Hepatocyte (in vitro differentiated cells): ENCODE data around the gene KRTAP29-1. TPM values are rescaled to one million over a fixed set of nuclear protein-coding genes. Genes with fewer than 3 reads are reported as not detected.
"Not testable (repeated sequence)": the region's sequence is repeated elsewhere in the genome, so short reads cannot be mapped to it uniquely, and the experiment has no call there.

Source experiments
- DNase-seq: peaks from one replicate; pipeline ENCODE4 v3.0.0-alpha.2; 2016; ENCODE audit warnings: low spot score
- H2AFZ ChIP-seq: fragments of 200-600 bp; sonication (generic); 2 replicates; pipeline ENCODE4 v1.6.0; 2016; ENCODE audit warnings: antibody characterized with exemption, mild to moderate bottlenecking
- H3K27ac ChIP-seq: fragments of 200-600 bp; sonication (generic); 2 replicates; pipeline ENCODE4 v1.5.1; 2016; ENCODE audit warnings: mild to moderate bottlenecking
- H3K27me3 ChIP-seq: fragments of 200-600 bp; sonication (generic); 2 replicates; pipeline ENCODE4 v1.6.1; 2016
- H3K36me3 ChIP-seq: fragments of 200-600 bp; sonication (generic); replicated peaks from 2 replicates; pipeline ENCODE4 v1.5.1; 2016; ENCODE audit warnings: low read depth; ENCODE audit not compliant: insufficient read depth
- H3K4me1 ChIP-seq: fragments of 200-600 bp; sonication (generic); 2 replicates; pipeline ENCODE4 v1.5.1; 2016; ENCODE audit warnings: mild to moderate bottlenecking, moderate library complexity; ENCODE audit not compliant: insufficient read depth
- H3K4me2 ChIP-seq: fragments of 200-600 bp; sonication (generic); 2 replicates; pipeline ENCODE4 v1.6.0; 2016
- H3K4me3 ChIP-seq: fragments of 200-600 bp; sonication (generic); 2 replicates; pipeline ENCODE4 v1.5.1; 2016; ENCODE audit warnings: mild to moderate bottlenecking
- H3K79me2 ChIP-seq: fragments of 200-600 bp; sonication (generic); 2 replicates; pipeline ENCODE4 v1.6.0; 2017; ENCODE audit warnings: mild to moderate bottlenecking
- H3K9me2 ChIP-seq: fragments of 200-600 bp; sonication (generic); replicated peaks from 2 replicates; pipeline ENCODE4 v1.6.0; 2017; ENCODE audit warnings: mild to moderate bottlenecking; ENCODE audit not compliant: insufficient read depth
- H3K9me3 ChIP-seq: fragments of 200-600 bp; sonication (generic); 2 replicates; pipeline ENCODE4 v1.5.1; 2016; ENCODE audit warnings: low read depth, mild to moderate bottlenecking
- H4K20me1 ChIP-seq: fragments of 200-600 bp; sonication (generic); 2 replicates; pipeline ENCODE4 v1.6.0; 2016; ENCODE audit warnings: mild to moderate bottlenecking; ENCODE audit not compliant: insufficient read depth, poor library complexity, severe bottlenecking
- CTCF ChIP-seq: fragments of 200-600 bp; sonication (generic); IDR thresholded peaks from 2 replicates; pipeline ENCODE4 v1.5.1; 2016; ENCODE audit warnings: antibody characterized with exemption, mild to moderate bottlenecking; ENCODE audit not compliant: poor library complexity
- EZH2 ChIP-seq: fragments of 200-600 bp; sonication (generic); IDR thresholded peaks from 2 replicates; pipeline ENCODE4 v1.6.1; 2016; ENCODE audit warnings: antibody characterized with exemption, mild to moderate bottlenecking, borderline replicate concordance
- EZH2phosphoT487 ChIP-seq: fragments of 200-600 bp; sonication (generic); IDR thresholded peaks from one replicate; pipeline ENCODE4 v1.6.1; 2018; ENCODE audit warnings: antibody characterized with exemption, mild to moderate bottlenecking, low read depth, moderate library complexity; ENCODE audit not compliant: unreplicated experiment, severe bottlenecking
- WGBS: methylation state at CpG from one replicate; pipeline ENCODE4 v1.1.6; 2016; ENCODE audit warnings: low lambda C conversion rate; ENCODE audit errors: missing lambda C conversion rate; 5-methylcytosine and 5-hydroxymethylcytosine counted together
- polyA plus RNA-seq: library from polyadenylated mRNA; unstranded; fragments of >200 nt; fragmentation: Nextera tagmentation; extraction: Ambion mirVana; gene quantifications from 2 replicates; pipeline ENCODE4 v1.2.1, GENCODE V29; 2016
- total RNA-seq: library from RNA; depleted of rRNA; stranded (reverse); fragments of >200 nt; gene quantifications from 2 replicates; pipeline ENCODE4 v1.2.3, GENCODE V29; 2014

Gene KRTAP29-1
- total and polyA plus RNA-seq, 2 experiments from 2014 or later = not detected

DNA sequence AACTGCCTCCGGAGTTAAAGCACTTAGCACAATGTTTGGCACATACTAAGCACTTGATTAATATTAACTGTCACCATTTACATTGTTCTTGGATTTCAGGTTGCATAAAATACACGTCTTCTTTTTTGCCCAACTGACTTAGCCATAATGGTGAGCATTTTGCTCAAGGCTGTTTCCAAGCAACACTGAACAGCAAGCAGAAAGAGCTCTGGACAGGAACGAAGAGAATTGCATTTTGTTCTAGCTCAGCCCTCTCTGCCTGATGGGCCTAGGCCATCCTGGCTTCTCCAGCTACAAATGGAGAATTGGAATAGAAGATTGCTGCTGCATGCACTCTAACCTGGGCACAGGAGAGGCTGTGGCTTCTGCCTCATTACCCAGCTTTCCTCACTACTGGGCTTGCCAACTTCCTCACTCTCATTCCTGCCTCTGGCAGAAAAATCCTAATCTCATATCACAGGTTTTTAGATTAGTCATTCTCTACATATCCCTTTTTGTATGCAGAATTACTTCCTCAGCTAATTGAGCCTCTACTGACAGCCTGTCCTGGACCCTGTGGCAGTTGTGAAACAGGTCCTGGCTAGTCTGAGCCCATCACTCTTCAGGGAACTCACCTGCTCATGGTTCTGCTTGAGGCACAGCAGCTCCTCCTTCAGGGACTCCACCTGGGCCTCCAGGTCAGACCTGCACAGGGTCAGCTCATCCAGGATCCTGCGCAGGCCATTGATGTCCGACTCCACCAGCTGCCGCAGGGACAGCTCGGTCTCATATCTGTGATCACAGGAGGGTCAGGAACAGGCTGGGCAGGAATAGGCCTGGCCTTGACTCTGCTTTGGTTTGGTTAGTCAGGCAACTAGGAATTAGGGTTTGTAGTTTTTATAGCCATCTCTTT is 45.5 kb upstream of the KRTAP29-1 start:
- Histone ChIP-seq H3K9me2 (no peaks in the 10 kb centered on the region), H3K36me3 (no peaks in the 10 kb centered on the region), H3K9me3 (no peaks in the 10 kb centered on the region), H2AFZ (no peak overlapping the region), H3K4me1 (no peaks in the 10 kb centered on the region), H3K4me3 (no peak overlapping the region), H4K20me1 (no peaks in the 10 kb centered on the region), H3K4me2 (no peak overlapping the region), H3K27ac (no peak overlapping the region), H3K79me2 (no peaks in the 10 kb centered on the region), H3K27me3 (no peaks in the 10 kb centered on the region)
- 78% methylated on average over 7 of the region's 7 CpGs for WGBS
- no peak for DNase-seq
- TF ChIP-seq CTCF (no peak), EZH2phosphoT487 (no peak), EZH2 (no peak)

- DNase-seq, H3K27me3 ChIP-seq, H3K36me3 ChIP-seq, H2AFZ ChIP-seq, H3K9me3 ChIP-seq, H3K4me2 ChIP-seq, H3K27ac ChIP-seq, H4K20me1 ChIP-seq, H3K9me2 ChIP-seq, H3K4me3 ChIP-seq, H3K4me1 ChIP-seq, H3K79me2 ChIP-seq: not testable (repeated sequence)
- WGBS = 93% methylated on average over 16 of the region's 16 CpGs
Observed at GRCh38 chr17:41346421-41346820, 43.8 kb upstream of the KRTAP29-1 start.

GRCh38 chr17:41345992-41346391 is 43.3 kb upstream of the KRTAP29-1 start:
- no peak for DNase-seq

More at GRCh38 chr17:41345992-41346391, 43.3 kb upstream of the KRTAP29-1 start:
- Histone ChIP-seq H4K20me1 (no peaks in the 10 kb centered on the region), H3K4me1 (no peaks in the 10 kb centered on the region), H3K27ac (no peak overlapping the region), H3K79me2 (no peaks in the 10 kb centered on the region), H3K9me2 (no peaks in the 10 kb centered on the region), H2AFZ (no peak overlapping the region), H3K9me3 (no peaks in the 10 kb centered on the region), H3K36me3 (no peaks in the 10 kb centered on the region), H3K4me2 (no peak overlapping the region), H3K27me3 (no peaks in the 10 kb centered on the region), H3K4me3 (no peak overlapping the region)
- 92% methylated on average over 3 of the region's 3 CpGs for WGBS
- TF ChIP-seq EZH2phosphoT487 (no peak), EZH2 (no peak), CTCF (no peak)
